IPS-20b (cell line): Measurements from ENCODE around the gene BRD3.

Experiments
- H3K27ac ChIP-seq: one replicate; pipeline ENCODE4 v1.5.1; 2013; ENCODE audit warnings: low read length
- H3K27me3 ChIP-seq: 2 replicates; pipeline ENCODE4 v1.6.1; 2013; ENCODE audit warnings: mild to moderate bottlenecking, low read length, inconsistent platforms; ENCODE audit not compliant: insufficient read depth
- H3K36me3 ChIP-seq: 2 replicates; pipeline ENCODE4 v1.6.1; 2013; ENCODE audit warnings: low read depth, mild to moderate bottlenecking, inconsistent platforms, low read length, moderate library complexity; ENCODE audit not compliant: insufficient read depth
- H3K4me1 ChIP-seq: 2 replicates; pipeline ENCODE4 v1.6.1; 2013; ENCODE audit warnings: mild to moderate bottlenecking, control low read depth, inconsistent platforms, low read length, moderate library complexity; ENCODE audit not compliant: insufficient read depth
- H3K4me3 ChIP-seq: 2 replicates; pipeline ENCODE4 v1.5.1; 2013; ENCODE audit warnings: mild to moderate bottlenecking, low read length, inconsistent platforms
- H3K9ac ChIP-seq: 2 replicates; pipeline ENCODE4 v1.6.1; 2013; ENCODE audit warnings: low read depth, mild to moderate bottlenecking, inconsistent platforms, low read length, moderate library complexity
- H3K9me3 ChIP-seq: 2 replicates; pipeline ENCODE4 v1.6.1; 2013; ENCODE audit warnings: mild to moderate bottlenecking, low read depth, low read length, inconsistent platforms; ENCODE audit not compliant: insufficient read depth

Gene BRD3

GRCh38 chr9:133998915-133999595 lies 68.8 kb downstream of the BRD3 start:
- peaks cover under 1% of the 10 kb centered on the region; the same call in 1 of the 2 replicates for H3K4me1 ChIP-seq
- no peak overlapping the region for H3K9ac ChIP-seq
- no peak overlapping the region for H3K4me3 ChIP-seq
- no peaks in the 10 kb centered on the region for H3K36me3 ChIP-seq
- no peaks in the 10 kb centered on the region for H3K27me3 ChIP-seq
- H3K27ac ChIP-seq, result no peak overlapping the region
- no peaks in the 10 kb centered on the region for H3K9me3 ChIP-seq

GRCh38 chr9:133997584-133997983 lies 70.2 kb downstream of the BRD3 start:
- Histone ChIP-seq H3K9me3 (no peaks in the 10 kb centered on the region), H3K27ac (no peak overlapping the region), H3K27me3 (no peaks in the 10 kb centered on the region), H3K36me3 (no peaks in the 10 kb centered on the region), H3K4me3 (no peak overlapping the region), H3K9ac (no peak overlapping the region), H3K4me1 (peaks cover 7% of the 10 kb centered on the region; the same call in 1 of the 2 replicates)

GRCh38 chr9:133996531-133997520 lies 71.0 kb downstream of the BRD3 start:
- Histone ChIP-seq H3K9ac (no peak overlapping the region), H3K9me3 (no peaks in the 10 kb centered on the region), H3K4me3 (no peak overlapping the region), H3K4me1 (peaks cover 7% of the 10 kb centered on the region; the same call in 1 of the 2 replicates), H3K36me3 (no peaks in the 10 kb centered on the region), H3K27me3 (no peaks in the 10 kb centered on the region), H3K27ac (no peak overlapping the region)

- peaks cover 9% of the 10 kb centered on the region; the same call in 1 of the 2 replicates for H3K4me1 ChIP-seq
- no peaks in the 10 kb centered on the region for H3K9me3 ChIP-seq
- peaks cover 8% of the 10 kb centered on the region; the same call in 1 of the 2 replicates for H3K27me3 ChIP-seq
- no peak overlapping the region for H3K9ac ChIP-seq
- H3K27ac ChIP-seq, result no peak overlapping the region
- no peak overlapping the region for H3K4me3 ChIP-seq
- no peaks in the 10 kb centered on the region for H3K36me3 ChIP-seq
Measured at GRCh38 chr9:133995012-133995896, 72.6 kb downstream of the BRD3 start.

DNA sequence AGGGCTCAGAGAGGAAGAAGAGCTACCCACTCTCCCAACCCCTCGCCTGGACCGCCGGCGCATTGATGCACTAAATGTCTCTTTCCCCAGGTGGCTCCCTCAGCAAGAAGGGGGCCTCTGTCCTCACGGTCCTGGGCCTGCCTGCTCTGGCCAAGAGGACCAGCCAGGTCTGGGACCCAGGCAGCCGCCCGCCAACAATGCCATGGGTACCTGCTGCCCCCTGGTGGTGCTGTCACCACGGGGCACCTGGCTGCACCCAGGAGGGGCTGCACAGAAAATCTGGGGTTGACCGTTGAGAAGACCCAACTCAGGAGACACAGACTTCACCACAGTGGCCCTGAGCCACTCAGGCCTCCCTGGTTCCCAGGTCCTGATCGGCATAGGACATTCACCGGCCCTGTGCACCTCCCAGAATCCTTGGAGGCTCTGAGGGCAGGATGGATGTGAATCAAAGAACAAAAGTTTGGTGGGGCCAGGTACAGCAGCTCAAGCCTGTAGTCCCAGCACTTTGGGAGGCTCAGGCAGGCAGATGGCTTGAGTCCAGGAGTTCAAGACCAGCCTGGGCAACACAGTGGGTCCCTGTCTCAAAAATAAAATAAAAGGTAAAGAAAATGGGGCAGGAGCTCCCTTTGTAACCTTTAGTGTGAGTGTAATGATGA lies 73.3 kb downstream of the BRD3 start:
- Histone ChIP-seq H3K27me3 (peaks cover 8% of the 10 kb centered on the region; the same call in 1 of the 2 replicates), H3K4me1 (peaks cover 9% of the 10 kb centered on the region; the same call in 1 of the 2 replicates), H3K9me3 (no peaks in the 10 kb centered on the region), H3K27ac (no peak overlapping the region), H3K36me3 (no peaks in the 10 kb centered on the region), H3K4me3 (no peak overlapping the region), H3K9ac (no peak overlapping the region)

GRCh38 chr9:133993635-133994253 lies 74.1 kb downstream of the BRD3 start:
- H3K9me3 ChIP-seq, result no peaks in the 10 kb centered on the region
- no peak overlapping the region for H3K27ac ChIP-seq
- H3K4me3 ChIP-seq, result peak overlapping the region; percentile 80
- H3K4me1 ChIP-seq, result peaks cover 9% of the 10 kb centered on the region; the same call in 1 of the 2 replicates
- peak overlapping the region; percentile 83; the same call in 1 of the 2 replicates for H3K9ac ChIP-seq
- H3K36me3 ChIP-seq, result no peaks in the 10 kb centered on the region
- peaks cover 8% of the 10 kb centered on the region; the same call in 1 of the 2 replicates for H3K27me3 ChIP-seq

DNA sequence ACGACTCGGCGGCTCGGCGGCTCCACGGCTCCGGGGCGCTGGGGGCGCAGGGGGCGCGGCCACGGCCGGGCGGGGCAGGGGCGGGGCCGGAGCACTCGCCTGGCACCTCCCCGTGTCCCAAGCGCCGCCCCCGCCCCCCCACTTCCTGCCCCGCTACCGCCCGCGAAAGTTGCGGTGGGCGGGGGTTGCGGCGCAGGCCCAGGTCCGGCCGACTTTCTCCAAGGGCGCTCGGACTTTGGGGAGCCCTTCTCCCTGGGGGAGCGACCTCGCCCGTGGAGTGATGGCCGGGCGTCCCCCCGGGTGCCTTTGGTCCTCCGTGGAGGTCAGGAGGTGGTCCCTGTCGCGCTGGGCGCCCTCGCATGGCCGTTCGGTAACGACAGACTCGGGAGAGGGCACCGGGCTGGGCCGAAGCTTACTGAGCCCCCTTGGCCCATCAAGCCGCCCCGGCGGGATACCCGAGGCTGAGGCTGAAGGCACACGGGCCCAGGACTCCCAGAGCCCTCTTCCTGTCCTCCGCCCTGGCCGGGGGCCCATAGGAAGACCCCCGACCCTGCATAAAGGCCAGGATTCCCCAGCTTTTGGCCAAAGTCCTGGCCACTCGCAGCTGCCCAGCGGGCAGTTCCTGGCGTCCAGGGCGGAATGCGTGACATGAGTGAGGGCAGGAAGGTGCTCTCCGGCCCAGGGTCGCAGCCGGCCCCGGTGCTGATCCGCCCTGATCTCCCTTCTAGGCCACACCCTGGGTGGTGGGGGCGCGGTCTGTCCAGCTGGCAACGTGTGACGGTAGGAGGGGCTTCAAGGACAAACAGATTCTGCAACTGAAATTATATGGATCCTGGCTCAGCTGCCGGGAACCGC lies 74.8 kb downstream of the BRD3 start:
- no peaks in the 10 kb centered on the region for H3K9me3 ChIP-seq
- no peak overlapping the region for H3K27ac ChIP-seq
- peaks cover 9% of the 10 kb centered on the region; the same call in 1 of the 2 replicates for H3K4me1 ChIP-seq
- H3K36me3 ChIP-seq, result no peaks in the 10 kb centered on the region
- peak overlapping the region; percentile 80 for H3K4me3 ChIP-seq
- H3K27me3 ChIP-seq, result peaks cover 8% of the 10 kb centered on the region; the same call in 1 of the 2 replicates
- peak overlapping the region; percentile 83 for H3K9ac ChIP-seq

DNA sequence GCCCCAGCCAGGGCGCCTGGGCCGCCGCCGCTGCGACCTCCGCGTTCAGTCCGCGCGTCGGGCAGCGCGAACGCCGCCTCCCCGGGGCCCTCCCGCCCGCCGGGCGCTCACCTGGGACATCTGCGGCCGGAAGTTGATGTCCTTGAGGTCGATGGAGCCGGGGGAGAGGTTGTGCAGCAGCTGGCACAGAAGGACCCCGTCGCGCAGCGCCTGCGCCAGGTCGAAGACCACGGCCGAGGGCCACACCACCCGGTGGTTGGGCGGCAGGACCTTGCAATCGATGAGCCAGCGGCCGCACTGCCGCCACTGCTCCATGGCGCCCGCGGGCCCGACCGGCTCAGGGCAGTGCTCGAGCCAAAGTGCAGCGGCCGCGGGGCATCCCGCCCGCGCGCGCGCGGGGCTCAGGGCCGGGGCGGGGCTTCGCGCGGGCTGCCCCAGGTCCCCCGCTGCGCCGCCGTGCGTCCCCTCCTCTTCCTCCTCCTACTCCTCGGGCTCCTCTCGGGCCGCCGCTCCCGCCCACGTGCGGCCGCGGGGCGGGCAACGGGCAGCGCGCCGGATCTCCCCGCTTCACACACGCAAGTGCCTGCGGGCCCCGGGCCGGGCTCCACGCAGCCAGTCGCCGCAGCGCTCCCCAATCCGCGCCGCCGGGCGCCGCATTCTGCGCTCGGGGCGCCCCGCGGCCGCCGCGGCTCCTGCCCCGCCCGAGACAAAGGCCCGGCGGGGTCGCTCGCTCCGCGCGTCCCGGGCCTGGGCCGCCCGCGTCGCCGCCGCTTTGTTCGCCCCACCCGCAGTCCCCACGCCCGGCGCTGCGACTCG lies 75.7 kb downstream of the BRD3 start, which contains the start of gene VAV2:
TSS of gene VAV2 (minus strand) at position 361 of the 816 bp plus-strand sequence. CDS start at position 315, 46 bp downstream.
- no peaks in the 10 kb centered on the region for H3K9me3 ChIP-seq
- H3K9ac ChIP-seq, result peak within 1 kb of the TSS; percentile 83
- peaks cover 9% of the 10 kb centered on the region; the same call in 1 of the 2 replicates for H3K4me1 ChIP-seq
- peaks cover 8% of the 10 kb centered on the region; the same call in 1 of the 2 replicates for H3K27me3 ChIP-seq
- no peak within 1 kb of the TSS for H3K27ac ChIP-seq
- peak within 1 kb of the TSS; percentile 80 for H3K4me3 ChIP-seq
- H3K36me3 ChIP-seq, result no peaks in the 10 kb centered on the region

DNA sequence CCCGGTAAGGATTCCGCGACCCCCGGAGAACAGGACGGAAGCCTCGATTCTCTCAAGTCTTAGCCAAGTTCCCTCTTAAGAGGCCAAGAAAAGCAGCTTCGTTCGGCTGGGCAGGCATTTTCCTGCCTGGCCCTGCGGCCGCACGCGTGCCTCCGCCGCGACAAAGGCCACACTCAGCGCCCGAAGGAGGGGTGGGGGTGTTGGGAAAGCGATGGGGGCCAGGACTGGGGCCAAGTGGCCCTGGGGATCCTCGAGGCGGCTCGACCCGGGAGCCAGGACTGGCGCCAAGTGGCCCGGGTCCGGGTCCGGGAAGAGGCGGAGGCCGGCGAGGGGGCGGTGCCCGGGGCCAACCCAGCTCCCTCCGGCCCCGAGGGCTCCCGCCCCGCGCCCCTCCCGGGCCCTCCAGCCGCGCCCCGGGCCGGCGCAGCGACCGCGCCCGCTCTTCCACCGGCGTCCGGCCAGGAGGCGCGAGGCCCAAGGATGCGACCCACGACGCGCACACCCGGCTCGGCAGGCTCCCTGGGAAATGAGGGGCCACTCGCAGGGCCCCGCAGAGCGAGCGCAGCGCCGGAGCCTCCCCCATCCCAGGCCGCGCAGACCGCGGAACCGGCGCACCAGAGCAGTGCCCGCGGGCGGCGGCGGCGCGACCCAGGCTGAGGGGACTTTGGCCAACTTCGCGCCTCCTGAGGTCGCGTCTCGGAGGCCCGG lies 76.5 kb downstream of the BRD3 start:
- Histone ChIP-seq H3K9ac (peak overlapping the region; percentile 47; the same call in 1 of the 2 replicates), H3K9me3 (no peaks in the 10 kb centered on the region), H3K4me1 (peaks cover 9% of the 10 kb centered on the region; the same call in 1 of the 2 replicates), H3K27ac (no peak overlapping the region), H3K27me3 (peaks cover 8% of the 10 kb centered on the region; the same call in 1 of the 2 replicates), H3K36me3 (no peaks in the 10 kb centered on the region), H3K4me3 (peak overlapping the region; percentile 68)
